Activated CD8-positive, alpha-beta memory T cell treated with anti-CD3 and anti-CD28 coated beads for 36 hours (primary cell): ENCODE results near the gene CAMTA1. TPM values are rescaled to one million over a fixed set of nuclear protein-coding genes. Genes with fewer than 3 reads are reported as not detected.

ENCODE experiments used
- CTCF ChIA-PET: fragments of 350-600 bp; sonication (Branson Sonifier 250); formaldehyde crosslinking; loops from one replicate; lab custom pipeline; 2021; ENCODE audit warnings: antibody characterized with exemption; lab: Charles Lee
- POLR2A ChIA-PET: fragments of 350-600 bp; sonication (Branson Sonifier 250); formaldehyde crosslinking; loops from one replicate; lab custom pipeline; 2021; ENCODE audit warnings: antibody characterized with exemption; lab: Charles Lee
- total RNA-seq, 2 experiments: library from RNA; stranded (reverse); gene quantifications; one replicate each; pipeline ENCODE4 v1.2.3, GENCODE V29; 2021

CAMTA1 gene
- total RNA-seq, 2 experiments from 2014 or later: 66.5 to 72.5 TPM

DNA sequence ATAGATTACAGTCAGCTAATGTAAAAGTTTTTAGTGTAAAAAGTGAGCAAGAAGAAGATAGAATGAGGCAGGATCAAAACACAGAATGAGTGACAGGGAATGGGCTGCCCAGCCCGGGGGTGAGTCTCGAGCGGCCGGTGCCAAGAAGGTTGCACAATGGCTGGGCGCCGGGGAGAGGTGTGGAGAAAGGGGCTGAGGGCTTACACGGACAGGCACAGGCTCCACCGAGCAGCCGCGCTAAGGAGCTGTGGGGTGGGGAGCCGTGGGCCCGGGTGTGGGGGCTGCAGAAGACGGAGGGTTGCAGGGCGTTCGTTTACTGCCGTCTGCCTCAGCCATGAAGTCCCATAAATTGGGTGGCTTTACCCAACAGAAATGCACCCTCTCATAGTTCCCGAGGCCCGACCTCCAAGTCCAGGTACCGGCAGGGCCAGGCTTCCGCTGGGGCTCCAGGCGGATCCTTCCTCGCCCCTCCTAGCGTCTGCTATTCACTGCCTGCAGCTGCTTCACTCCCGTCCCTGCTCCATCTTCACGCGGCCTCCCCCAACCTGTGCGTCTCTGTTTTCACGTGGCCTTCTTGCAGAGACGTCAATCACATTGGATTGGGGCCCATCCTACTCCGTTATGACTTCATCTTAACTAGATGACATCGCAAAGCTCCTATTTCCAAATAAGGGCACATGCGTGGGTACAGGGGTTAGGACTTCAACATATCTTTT lies 277.2 kb downstream of the CAMTA1 start:
- CTCF ChIA-PET: no interaction called here
- POLR2A ChIA-PET: no interaction called here

DNA sequence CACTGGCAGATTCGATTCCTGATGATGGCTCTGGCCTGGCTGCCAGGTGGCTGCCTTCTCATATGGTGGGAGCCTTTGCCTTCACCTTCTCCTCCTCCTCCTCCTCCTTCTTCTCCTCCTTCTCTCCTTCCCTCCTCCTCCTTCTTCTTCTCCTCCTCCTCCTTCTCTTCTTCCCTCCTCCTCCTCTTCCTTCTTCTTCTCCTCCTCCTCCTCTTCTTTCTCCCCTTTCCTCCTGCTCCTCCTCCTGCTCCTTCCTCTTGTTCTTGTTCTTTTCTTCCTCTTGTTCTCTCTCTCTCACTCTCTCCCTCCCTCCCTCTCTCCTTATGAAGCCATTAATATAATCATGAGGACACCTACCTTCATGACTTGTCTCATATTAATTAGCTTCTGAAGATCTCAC lies 278.7 kb downstream of the CAMTA1 start:
- ChIA-PET CTCF (no interaction called here), POLR2A (no interaction called here)

DNA sequence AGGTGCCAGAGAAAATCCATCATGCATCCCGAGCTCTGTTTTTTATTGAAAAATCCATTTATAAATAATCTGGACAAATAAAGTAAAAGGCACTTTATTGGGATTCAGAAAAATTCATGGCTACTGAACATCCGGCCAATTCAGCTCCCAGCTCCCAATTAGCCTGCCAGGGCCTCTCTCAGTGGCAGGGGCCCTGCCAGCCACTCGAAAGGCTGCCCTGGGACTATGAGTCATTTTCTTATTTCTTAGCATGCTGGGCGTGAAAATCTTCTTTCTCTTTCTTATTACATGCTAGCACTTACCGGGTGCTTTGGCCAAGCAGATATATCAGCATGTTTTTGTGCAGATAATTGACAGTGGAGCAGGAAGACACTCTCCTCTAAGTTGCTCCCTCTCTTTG lies 283.3 kb downstream of the CAMTA1 start:
- CTCF ChIA-PET: no interaction called here
- POLR2A ChIA-PET: no interaction called here

DNA sequence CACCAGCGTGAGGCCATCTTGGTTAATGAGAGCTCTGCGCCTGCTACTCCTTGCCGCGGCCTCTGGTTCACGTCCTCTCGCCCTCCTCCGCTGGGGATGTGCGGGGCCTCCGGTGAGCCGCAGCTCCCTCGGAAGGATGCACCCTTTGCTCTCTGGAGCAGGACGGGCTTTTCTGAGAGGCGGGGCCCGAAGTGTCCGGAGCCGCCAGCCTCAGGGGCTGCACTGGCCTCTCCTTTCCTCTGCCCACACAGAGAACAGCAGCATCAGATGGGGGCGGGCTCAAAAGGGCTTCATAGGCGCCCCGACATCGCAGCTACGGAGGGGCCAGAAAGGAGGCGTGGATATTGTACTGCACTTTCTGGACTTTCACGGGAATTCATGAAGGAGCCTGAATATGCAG lies 284.7 kb downstream of the CAMTA1 start:
- CTCF ChIA-PET: interaction anchor here (0.5 to 1.9 kb wide), 5 partner anchors 12 to 351 kb away, joined by 3 to 4 read pairs (median 3); no protein-coding TSS in a partner anchor
- POLR2A ChIA-PET: no interaction called here

DNA sequence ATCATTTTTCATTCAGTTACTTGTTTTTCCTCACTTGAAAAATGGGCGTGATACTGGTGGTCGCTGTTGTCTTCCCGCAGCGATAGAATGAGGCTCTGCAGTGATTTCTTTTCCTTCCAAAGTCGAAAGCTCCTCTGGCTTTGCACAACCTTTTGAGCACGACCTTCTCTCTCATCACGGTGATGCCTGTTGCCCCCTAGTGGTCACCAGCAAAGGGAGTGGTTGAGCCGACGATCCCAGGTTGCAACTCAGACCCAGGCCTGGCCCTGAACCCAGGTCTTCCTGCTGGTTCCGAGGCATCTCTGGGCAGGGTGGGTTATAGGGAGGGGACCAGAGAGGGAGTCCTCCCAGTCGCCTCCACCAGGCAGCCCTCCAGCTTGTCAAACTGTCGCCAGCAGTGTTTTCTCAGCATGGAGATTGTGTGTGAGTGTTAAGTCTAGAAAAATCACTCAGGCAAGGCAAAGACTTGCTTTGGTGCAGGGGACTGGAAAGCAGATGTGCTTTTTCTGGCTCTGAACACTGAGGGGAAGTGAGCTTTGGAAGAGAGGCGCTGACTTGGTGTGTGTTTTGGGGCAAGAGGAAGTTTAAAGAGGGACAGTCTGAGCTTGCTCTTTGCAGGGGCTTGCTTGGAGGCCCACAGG lies 285.3 kb downstream of the CAMTA1 start:
- ChIA-PET POLR2A (no interaction called here), CTCF (interaction anchor here (0.5 to 1.9 kb wide), 5 partner anchors 12 to 351 kb away, joined by 3 to 4 read pairs (median 3); no protein-coding TSS in a partner anchor)

DNA sequence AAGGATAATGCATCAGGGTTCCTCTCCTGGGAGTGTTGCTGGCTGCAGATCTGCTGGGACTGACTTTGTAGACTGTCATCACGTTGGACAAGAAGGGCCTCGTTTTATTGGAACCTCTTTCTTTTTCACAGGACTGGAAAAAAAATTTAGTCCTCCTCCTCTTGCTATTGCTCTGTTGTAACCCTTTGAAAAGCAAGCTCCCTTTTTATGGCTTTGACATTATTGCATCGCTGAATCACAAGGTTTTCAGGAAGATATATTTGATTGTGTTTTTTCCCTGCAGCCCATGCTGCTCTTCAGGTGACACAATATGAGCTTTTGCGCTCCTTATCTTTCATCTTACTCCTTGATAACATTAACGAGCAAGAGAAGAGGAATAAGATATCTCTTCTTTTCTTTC lies 290.9 kb downstream of the CAMTA1 start:
- ChIA-PET CTCF (no interaction called here), POLR2A (no interaction called here)

DNA sequence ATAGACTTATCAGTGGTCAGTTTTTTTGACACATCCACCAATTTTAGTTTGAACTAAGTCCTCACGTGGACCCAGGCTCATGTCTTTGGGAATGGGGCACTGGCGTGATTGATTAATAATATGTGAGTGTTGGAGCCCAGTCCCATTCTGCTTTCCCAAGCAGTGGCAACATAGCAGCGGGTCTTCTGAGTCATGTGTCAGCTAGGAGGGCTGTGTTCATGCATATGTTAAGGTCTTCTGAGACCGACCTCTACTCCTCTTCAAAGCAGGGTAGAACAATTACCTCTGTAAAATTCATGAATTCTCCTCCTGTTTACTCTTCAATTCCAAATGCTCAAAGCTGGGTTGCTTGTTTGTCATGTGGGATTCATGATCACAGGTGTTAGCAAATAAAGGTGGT lies 291.3 kb downstream of the CAMTA1 start:
- ChIA-PET POLR2A (no interaction called here), CTCF (no interaction called here)

DNA sequence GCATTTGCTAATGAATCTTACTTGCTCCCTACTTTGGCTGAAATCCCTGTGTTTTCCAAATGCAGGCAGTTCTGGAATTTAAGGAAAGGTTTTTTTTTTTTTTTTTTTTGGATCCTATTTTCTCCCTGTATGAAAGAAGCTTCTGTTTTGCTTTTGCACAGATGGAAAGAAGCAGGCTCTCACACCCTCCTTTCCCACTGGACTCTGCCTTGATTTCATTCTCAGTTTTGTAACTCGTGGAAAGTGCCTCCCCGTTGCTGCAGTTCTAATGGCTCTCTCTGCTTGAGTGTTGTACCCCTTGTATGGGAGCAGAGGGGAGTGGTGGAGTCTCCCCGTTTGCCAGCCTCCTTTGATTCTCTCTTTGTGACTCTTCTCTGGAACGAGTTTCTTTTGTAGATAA lies 291.9 kb downstream of the CAMTA1 start:
- ChIA-PET POLR2A (no interaction called here), CTCF (no interaction called here)

DNA sequence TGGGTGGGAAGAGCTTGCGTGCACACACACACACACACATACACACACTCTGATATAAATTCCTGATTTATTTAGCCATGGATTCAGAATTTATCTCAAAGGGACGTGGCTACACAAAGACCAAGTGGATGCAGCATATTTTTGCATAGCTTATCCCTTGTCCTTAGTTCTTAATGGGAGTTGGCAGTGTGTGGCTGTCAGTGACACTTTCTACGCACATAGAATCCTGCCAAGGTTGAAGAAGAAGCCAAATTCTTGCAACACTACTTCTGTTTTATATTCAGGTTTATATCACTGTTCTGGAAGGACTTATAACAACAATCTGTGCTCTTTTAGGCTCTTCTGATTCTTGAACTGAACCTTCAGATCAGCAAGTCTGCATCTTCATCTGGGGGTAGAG lies 292.7 kb downstream of the CAMTA1 start:
- POLR2A ChIA-PET: no interaction called here
- CTCF ChIA-PET: no interaction called here

DNA sequence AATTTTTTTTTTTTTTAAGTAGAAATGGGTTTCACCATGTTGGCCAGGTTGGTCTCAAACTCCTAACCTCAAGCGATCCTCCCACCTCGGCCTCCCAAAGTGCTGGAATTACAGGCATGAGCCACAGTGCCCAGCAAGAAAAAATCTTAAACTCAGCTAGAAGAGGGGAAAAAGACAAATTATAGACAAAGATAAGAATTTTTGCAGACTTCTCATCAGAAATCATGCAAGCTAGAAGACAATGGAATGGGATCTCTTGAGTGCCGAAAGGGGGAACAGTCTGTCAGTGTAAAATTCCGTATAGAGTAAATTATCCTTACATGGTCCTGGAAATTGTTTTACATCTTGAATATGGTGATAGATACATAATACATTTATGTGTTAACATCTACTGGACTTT lies 294.4 kb downstream of the CAMTA1 start:
- ChIA-PET CTCF (no interaction called here), POLR2A (no interaction called here)

DNA sequence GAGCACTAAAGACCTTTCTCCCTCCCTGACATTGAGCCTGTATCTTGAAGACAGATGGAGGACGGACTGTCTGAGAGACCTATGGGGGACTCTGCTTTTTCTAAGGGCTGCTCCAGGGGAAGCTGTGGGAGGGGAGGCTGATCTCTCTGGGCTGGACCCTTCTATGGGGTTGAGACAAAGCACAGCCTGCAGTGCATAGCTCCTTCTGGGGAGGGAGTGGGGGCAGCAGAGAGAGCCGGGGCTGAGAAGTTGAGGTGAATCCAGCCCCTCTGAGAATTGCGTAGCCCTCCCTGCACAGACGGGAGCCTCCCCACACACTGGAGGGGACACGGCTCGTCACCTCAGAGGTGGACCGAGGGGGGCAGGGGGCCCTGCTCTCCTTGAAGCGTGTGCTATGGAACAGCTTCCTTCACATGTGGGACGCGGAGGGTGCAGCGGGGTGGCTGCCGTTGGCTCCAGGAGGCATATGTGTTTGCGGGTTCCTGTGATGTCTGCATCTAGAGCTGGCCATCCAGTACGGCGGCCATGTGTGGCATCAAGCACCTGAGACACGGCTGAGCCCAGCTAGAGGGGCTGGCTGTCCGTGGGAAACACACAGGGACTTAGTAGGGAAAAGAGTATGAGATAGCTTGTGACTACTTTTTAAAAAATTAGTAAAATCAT lies 299.1 kb downstream of the CAMTA1 start:
- CTCF ChIA-PET: interaction anchor here (0.6 kb wide), 2 partner anchors 14 to 72 kb away, joined by 3 read pairs; no protein-coding TSS in a partner anchor

DNA sequence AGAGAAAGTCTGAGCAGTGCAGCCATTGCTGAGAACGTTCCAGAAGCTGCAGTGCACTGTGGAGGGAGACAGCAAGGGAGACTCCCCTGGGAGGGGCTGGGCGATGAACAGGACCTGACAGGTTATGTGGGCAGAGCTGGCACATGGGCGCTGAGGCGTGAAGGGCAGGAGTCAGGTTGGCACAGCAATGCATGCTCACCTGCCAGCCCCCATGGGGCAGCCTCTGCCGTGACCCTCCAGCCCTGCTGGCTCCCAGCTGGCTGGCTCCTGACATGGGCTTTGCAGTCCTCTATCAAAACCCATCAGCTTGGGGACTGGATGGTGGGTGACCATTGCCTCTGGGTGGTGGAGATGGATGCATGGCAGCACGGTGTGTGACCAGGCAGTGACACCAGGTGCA lies 300.3 kb downstream of the CAMTA1 start:
- ChIA-PET POLR2A (no interaction called here), CTCF (no interaction called here)

More for the DNA sequence above, 299.1 kb downstream of the CAMTA1 start:
- POLR2A ChIA-PET: no interaction called here

DNA sequence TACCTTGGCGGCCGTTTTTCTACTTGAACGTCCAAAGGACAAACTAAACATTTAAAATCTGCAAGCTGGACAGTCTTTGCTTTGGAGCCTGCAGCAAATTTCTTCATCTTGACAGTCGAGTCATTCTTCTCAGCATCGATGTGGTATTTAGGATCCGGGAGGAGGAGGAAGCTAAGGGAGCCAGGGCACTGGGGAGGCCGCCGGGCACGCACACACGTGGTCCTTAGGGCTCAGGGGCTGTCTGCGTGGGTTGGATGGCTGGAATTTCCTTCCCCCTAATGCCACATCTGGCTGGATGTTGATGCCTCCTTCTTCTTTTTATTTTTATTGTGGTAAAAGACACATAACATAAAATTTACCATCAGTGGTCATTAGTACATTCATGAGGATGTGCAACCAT lies 300.9 kb downstream of the CAMTA1 start:
- ChIA-PET CTCF (no interaction called here), POLR2A (no interaction called here)

DNA sequence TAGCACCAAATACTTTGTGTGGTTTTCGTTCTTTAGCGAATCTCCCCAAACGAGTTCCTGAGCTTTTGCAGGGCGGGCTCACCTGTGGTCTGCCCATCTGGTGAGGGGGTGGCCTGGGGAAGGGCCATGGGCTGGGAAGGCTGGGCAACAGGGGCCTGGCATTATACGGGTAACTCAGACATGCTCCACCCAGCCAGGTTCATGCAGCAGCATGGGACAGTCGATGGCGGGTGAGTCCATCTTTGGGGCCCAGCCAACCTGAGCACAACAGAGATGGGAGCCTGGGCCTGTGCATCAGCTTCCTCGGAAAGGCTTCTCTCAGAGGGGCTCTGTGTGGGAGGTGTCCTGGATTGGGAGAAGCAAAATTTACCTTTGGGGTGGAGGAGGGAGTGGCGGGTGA lies 302.6 kb downstream of the CAMTA1 start:
- CTCF ChIA-PET: no interaction called here
- POLR2A ChIA-PET: no interaction called here

DNA sequence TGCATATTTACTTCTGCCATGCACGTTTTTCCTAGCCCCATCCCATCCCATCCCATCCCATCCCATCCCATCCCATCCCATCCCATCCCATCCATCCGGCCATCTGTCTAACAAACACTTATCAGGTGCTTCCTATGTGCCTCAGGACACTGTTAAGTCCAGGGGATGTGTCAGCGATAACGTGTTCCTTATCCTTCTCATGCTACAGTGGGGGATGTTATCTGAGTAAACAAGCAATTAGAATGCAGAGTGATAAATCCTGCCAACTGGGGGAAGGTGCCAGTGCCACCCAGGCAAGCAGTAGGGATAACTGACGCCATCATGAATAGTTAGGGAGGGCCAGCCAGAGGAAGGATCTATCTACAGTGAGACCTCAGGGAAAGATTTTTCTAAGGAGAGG lies 304.2 kb downstream of the CAMTA1 start:
- CTCF ChIA-PET: no interaction called here
- POLR2A ChIA-PET: no interaction called here

DNA sequence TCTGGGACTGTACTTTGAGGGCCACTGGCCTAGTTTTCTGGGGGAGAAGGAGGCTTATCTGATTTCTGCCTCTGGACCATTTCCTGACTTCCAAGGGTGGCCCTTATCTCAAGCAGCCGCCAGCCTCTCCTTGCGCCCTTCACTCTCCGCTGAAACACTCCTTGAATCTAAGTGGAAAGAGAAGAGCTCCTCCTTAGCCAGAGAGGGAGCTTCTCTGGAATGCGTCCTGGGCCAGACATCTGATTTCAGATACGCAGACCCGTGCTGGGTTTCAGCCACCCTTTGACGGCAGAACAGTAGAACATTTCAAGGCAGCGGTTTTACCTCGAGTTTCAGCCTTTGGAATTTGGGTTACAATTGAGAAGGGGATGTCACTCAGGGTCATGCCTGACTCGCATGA lies 308.0 kb downstream of the CAMTA1 start:
- POLR2A ChIA-PET: no interaction called here

DNA sequence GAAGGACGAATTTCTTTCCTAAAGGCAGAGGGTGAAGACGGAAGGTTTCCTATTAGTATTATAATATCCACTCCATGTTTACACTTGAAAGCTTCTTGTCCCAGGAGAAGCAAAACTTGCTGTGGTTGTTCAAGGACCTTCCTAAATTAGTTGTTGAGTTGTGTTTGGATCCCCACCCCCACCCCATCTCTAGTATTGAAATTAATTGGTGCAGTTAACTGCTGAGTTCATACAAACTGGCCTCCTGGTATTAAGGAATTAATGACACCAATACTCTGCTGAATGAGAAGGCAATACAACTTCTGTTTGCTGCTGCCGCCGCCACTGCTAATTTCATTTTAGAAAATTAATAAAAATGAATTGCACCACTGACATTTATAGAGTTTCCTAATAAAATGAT lies 308.8 kb downstream of the CAMTA1 start:
- CTCF ChIA-PET: no interaction called here
- POLR2A ChIA-PET: no interaction called here

More for the DNA sequence above, 308.0 kb downstream of the CAMTA1 start:
- CTCF ChIA-PET: no interaction called here

DNA sequence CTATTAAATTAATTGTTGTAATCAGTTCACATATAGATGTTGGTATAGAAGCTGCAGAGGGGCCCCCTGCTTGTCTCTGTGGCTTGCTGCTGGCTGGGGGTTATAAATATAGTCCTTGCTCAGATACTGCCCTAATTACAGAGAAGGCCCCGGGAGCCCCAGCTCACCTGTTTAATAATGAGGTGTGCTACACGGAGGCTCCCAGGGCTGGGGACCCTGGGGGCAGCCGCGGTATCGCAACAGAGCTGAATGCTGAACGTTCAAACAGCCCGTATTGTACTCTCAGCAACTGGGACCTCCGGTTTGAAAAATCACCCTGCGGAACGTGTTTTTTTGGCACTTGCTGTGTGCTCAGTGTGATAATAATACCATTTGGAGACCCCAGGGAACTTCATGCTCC lies 309.3 kb downstream of the CAMTA1 start:
- CTCF ChIA-PET: no interaction called here

DNA sequence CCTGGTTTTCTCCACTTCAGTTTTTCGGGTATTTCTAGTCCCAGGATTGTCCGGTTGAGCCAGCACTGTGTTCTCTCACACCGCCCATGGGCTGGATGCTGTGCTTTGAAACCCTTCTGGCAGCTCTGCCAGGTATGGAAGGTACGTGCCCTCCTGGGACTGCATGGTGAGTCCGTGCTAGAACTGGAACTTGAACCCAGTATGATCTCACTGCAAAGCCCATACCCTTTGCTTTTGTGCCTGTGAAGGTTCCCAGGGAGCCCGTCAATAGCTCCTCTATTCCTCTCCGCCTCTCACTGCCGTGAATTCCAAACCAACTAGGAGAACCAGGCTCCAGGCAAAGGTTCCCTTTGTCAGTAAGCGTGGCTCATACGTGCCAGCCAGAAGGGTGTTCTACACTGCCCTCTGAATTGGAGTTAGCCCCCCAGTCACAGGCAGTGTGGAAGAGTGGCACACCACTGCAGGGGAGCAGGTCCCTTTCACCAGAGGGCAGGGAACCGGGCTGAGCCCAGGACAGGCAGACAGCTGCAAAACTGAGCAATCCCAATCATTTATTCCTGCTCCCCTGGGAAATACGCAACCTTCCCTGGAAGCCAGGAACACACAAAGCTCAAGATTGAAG lies 310.2 kb downstream of the CAMTA1 start:
- ChIA-PET POLR2A (no interaction called here), CTCF (no interaction called here)

More for the DNA sequence above, 309.3 kb downstream of the CAMTA1 start:
- POLR2A ChIA-PET: no interaction called here

DNA sequence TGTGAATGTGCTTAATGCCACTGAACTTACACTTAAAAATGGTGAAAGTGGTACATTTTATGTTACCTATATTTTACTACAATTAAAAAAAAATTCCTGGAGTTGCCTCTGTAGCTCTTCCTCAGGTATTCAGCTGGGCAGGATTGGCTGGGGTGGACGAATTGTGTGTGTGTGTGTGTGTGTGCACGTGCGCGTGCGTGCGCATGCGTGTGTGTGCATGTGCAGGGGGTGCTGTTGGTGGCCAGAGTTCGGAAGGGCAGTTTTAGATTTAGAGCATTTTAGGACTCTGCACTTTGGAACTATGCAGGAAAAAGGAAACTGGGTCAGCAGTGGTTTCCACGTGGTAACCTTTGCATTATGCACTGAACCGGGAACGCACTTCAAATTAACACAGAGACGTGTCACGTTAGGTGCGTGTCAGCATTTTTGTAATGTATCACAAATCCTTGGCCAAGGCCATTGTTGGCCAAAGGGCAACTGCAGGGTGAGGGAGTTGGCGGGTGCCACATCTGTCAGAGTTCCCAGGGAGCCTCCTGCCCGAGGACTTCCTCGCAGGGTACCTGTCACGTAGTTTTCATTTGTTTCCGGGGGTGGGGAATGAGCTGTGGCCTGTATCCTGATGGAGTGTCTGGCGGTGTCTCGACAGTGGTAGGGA lies 312.8 kb downstream of the CAMTA1 start:
- ChIA-PET POLR2A (no interaction called here), CTCF (no interaction called here)
